ENCODE results near the gene TNFRSF13B. TPM values are rescaled to one million over a fixed set of nuclear protein-coding genes. Genes with fewer than 3 reads are reported as not detected.

The TNFRSF13B gene
- total and polyA plus RNA-seq, 2 donors (not counting 3 experiments of a cell fraction or from before 2014, with no cell fraction given) = not detected

DNA sequence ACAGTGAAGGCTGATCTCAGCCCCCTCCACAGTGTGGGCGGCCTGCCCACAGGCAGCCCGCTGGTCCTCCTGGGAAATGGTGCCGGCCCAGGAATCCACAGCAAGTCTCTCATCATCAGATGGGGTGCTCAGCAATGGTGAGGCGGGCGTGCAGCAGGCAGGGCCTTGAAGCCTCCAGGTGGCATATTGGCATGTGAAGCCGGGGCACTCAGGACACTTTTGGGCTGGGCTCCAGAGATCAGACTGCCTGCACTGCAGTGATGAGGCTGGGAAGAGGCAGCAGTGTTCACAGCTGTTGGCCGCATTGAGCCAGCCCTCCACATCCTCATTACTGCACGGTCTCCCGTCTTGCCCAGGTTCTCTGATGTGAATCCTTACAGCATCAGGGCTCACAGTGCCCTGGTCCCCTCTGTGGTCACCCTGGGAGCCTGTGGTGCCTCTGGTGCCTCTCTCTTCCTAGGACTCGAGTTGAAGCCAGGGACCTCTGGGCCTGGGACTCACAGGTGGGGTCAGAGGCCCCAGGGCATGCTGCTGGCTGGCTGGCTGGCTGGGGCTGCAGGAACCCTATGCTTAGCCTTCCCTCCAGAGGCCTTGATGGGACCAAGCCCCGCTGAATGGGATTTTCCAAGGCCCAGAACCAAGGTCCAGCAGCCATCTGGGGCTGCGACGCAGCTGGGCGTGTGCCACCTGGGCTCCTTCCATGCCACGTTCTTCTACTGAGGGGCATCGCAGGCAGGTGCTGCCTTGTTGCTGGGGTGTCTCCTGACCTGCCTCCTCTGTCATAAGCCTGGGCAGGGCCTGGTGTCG is 48.6 kb downstream of the TNFRSF13B start:
- no TSS peak for BruUV-seq (replicated peaks)
- intact Hi-C loops (cut with micrococcal nuclease) (no loop called here), dilution Hi-C loops (cut with MboI; ENCODE audit: extremely low pct_ligation_motif_present, low sequenced_read_pairs) (no loop called here)
- Histone ChIP-seq H3K27me3 (ENCODE audit: control insufficient read depth in 2 of 2, insufficient read depth in 2 of 2, low read length in 2 of 2) (peaks cover under 1 to 2% of the 10 kb centered on the region in 2 experiments), H3K9ac (replicated peaks; ENCODE audit: extremely low read depth, insufficient read depth, low read length) (no peak overlapping the region), H3K4me3 (replicated peaks in 1 of 3; ENCODE audit: insufficient read depth in 1 of 3, low read depth in 1 of 3, low read length in 3 of 3) (no peak overlapping the region), H3K4me1 (ENCODE audit: control insufficient read depth, extremely low read depth, insufficient read depth, low read length) (no peaks in the 10 kb centered on the region), H3K4me2 (ENCODE audit: insufficient read depth, low read length) (no peak overlapping the region), H3K9me1 (replicated peaks; ENCODE audit: control insufficient read depth, extremely low read depth, insufficient read depth, low read length) (no peaks in the 10 kb centered on the region), H2AFZ (ENCODE audit: low read depth, low read length) (no peak overlapping the region), H3K79me2 (ENCODE audit: control insufficient read depth, insufficient read depth, low read length) (no peaks in the 10 kb centered on the region), H3K27ac (ENCODE audit: insufficient read depth, low read depth, low read length) (no peak overlapping the region), H3K9me3 (replicated peaks; ENCODE audit: control insufficient read depth, insufficient read depth, low read length) (no peaks in the 10 kb centered on the region), H3K36me3 (ENCODE audit: control insufficient read depth in 2 of 2, extremely low read depth in 1 of 2, insufficient read depth in 2 of 2, low read length in 2 of 2) (no peaks in the 10 kb centered on the region), H4K20me1 (replicated peaks; ENCODE audit: control insufficient read depth, extremely low read depth, insufficient read depth, low read length) (no peaks in the 10 kb centered on the region)
- POLR2A ChIA-PET = no interaction called here
- no peak for DNase-seq (ENCODE audit: low read depth, low spot score)
- CTCF ChIA-PET = no interaction called here
- TF ChIP-seq GATA2 (IDR thresholded peaks at IDR 0.05; ENCODE audit: insufficient read depth, insufficient read length, low read depth, low read length) (no peak), POLR2AphosphoS5 (IDR thresholded peaks at IDR 0.05; ENCODE audit: insufficient read depth, low read depth, low read length) (no peak), MYC (IDR thresholded peaks at IDR 0.05; ENCODE audit: low read depth, low read length) (no peak), CTCF (IDR thresholded peaks at IDR 0.05; ENCODE audit: extremely low read depth in 1 of 2, insufficient read depth in 1 of 2, low read depth in 1 of 2, low read length in 2 of 2) (no peak), JUN (IDR thresholded peaks at IDR 0.05; ENCODE audit: borderline replicate concordance, insufficient read depth, insufficient read length, low read depth) (no peak), FOS (IDR thresholded peaks at IDR 0.05; ENCODE audit: borderline replicate concordance, insufficient read depth, low read length) (no peak), EZH2 (IDR thresholded peaks at IDR 0.05; ENCODE audit: borderline replicate concordance, low read depth, low read length, severe bottlenecking) (no peak), POLR2A (IDR thresholded peaks at IDR 0.05; ENCODE audit: low read depth, low read length) (no peak), MAX (IDR thresholded peaks at IDR 0.05; ENCODE audit: insufficient read depth, insufficient read length) (no peak)
- no peak for FAIRE-seq
